Tibial artery (tissue), 4 donors: Measurements from ENCODE around the gene SLC25A24.

ENCODE experiments used
- DNase-seq, 2 donors: peaks; one replicate each; pipeline ENCODE4 v3.0.0-alpha.2; 2019
- H3K27ac ChIP-seq, 2 donors: fragments of 200-600 bp; sonication (generic) in 1 of 2; 1 replicate in 1 of 2; 2 replicates in 1 of 2; pipeline ENCODE4 v1.5.1; 2018 to 2019; ENCODE audit warnings: mild to moderate bottlenecking in 1 of 2
- H3K27me3 ChIP-seq, 2 donors: fragments of 200-600 bp; sonication (generic) in 1 of 2; one replicate each; pipeline versions ENCODE4 v1.5.1 to v1.6.0; 2016 to 2019
- H3K36me3 ChIP-seq, 3 donors: fragments of 200-600 bp; sonication (generic) in 2 of 3; one replicate each; pipeline ENCODE4 v1.5.1; 2016 to 2019; ENCODE audit warnings: mild to moderate bottlenecking in 2 of 3
- H3K4me1 ChIP-seq, 4 donors: fragments of 200-600 bp; sonication (generic) in 2 of 4; 1 replicate in 3 of 4; 2 replicates in 1 of 4; pipeline ENCODE4 v1.5.1; 2016 to 2019
- H3K4me3 ChIP-seq, 2 donors: fragments of 200-600 bp; sonication (generic) in 1 of 2; 1 replicate in 1 of 2; 2 replicates in 1 of 2; pipeline ENCODE4 v1.5.1; 2018 to 2019; ENCODE audit warnings: mild to moderate bottlenecking in 2 of 2
- H3K9me3 ChIP-seq, 3 donors: fragments of 200-600 bp; sonication (generic) in 1 of 3; one replicate each; pipeline ENCODE4 v1.5.1; 2016 to 2019
- CTCF ChIP-seq, 2 experiments: fragments of 200-600 bp in 1 of 2; fragments of 450-650 bp in 1 of 2; IDR thresholded peaks; one replicate each; pipeline ENCODE4 v1.5.1; 2017 to 2019; ENCODE audit warnings: antibody characterized with exemption in 2 of 2, mild to moderate bottlenecking in 1 of 2, moderate library complexity in 1 of 2
- intact Hi-C: fragments of 100-400 bp; cut with DNase I; formaldehyde crosslinking; loops from one replicate; pipeline ENCODE4 v1.15.0; 2023; ENCODE audit warnings: low total_unique reads

SLC25A24 gene

DNA sequence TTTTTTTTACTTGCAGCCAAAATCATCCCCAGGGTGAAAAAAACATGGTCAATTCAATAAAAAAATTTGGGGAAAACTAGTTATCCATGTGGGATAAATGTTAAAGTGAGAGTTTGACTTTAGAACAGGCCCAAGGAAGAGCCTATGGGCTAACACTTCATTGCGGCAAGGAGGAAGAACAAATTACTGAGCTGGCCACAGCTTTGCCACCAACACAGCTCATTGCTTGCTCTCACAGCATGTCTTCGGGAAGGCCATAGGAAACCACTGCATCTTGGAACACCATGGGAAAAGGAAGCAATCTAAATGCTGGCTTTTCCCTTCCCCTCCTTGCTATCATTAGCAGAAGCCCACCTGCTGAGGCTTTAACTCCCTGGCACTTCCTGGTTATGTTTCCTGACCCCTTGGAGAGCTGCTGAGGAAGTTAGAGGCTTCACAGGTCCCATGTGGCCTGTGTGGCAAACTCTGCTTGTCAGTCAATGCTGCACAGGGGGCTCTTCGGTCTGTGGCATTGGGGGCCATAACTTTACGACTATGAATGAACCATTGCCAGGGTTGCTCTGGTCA lies 86.0 kb downstream of the SLC25A24 start:
- no peak for DNase-seq
- Histone ChIP-seq H3K4me1 (peaks cover 0 to 10% (median 0%) of the 10 kb centered on the region in 4 donors), H3K27ac (no peak overlapping the region), H3K9me3 (no peaks in the 10 kb centered on the region), H3K36me3 (no peaks in the 10 kb centered on the region), H3K27me3 (no peaks in the 10 kb centered on the region), H3K4me3 (no peak overlapping the region)
- no peak for TF ChIP-seq CTCF (IDR thresholded peaks at IDR 0.05)
- intact Hi-C loops = no loop called here

- H3K9me3 ChIP-seq = no peaks in the 10 kb centered on the region
- H3K27me3 ChIP-seq = no peaks in the 10 kb centered on the region
- no peak for DNase-seq
- no peak overlapping the region for H3K27ac ChIP-seq
- peaks cover 0 to 4% (median 0%) of the 10 kb centered on the region in 4 donors for H3K4me1 ChIP-seq
- no peak for TF ChIP-seq CTCF (IDR thresholded peaks at IDR 0.05)
- no peak overlapping the region for H3K4me3 ChIP-seq
- no peaks in the 10 kb centered on the region for H3K36me3 ChIP-seq
- intact Hi-C loops = no loop called here
Measured at GRCh38 chr1:108113496-108113895, 86.6 kb downstream of the SLC25A24 start.

GRCh38 chr1:108109295-108109973 lies 90.7 kb downstream of the SLC25A24 start:
- intact Hi-C loops = no loop called here
- no peak for DNase-seq
- H3K9me3 ChIP-seq = peaks cover 0 to 11% (median 0%) of the 10 kb centered on the region in 3 donors
- no peaks in the 10 kb centered on the region for H3K36me3 ChIP-seq
- H3K4me1 ChIP-seq = no peaks in the 10 kb centered on the region
- no peak overlapping the region for H3K4me3 ChIP-seq
- no peaks in the 10 kb centered on the region for H3K27me3 ChIP-seq
- no peak for TF ChIP-seq CTCF (IDR thresholded peaks at IDR 0.05)
- H3K27ac ChIP-seq = no peak overlapping the region

DNA sequence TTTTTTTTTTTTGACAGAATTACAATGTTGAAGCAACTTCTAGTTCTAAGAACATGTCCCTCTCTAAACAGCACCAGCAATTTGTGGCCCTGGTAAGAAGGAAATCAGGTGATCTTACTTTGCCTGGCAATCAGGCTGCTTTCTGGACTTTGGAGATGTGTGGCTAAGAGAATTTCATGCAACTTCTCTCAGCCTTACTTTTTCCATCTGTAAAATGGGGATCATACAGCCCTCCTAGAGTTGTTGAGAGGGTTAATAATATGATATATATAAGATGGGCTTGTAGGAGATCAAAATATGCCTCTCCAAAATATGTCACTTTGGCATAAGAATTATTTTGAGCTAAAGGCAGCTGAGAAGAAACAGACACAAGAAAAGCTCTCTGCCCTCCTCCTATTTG lies 92.0 kb downstream of the SLC25A24 start:
- intact Hi-C loops = no loop called here
- Histone ChIP-seq H3K4me3 (no peak overlapping the region), H3K27me3 (no peaks in the 10 kb centered on the region), H3K4me1 (no peaks in the 10 kb centered on the region), H3K36me3 (no peaks in the 10 kb centered on the region), H3K27ac (no peak overlapping the region), H3K9me3 (peaks cover 0 to 11% (median 0%) of the 10 kb centered on the region in 3 donors)
- TF ChIP-seq CTCF (IDR thresholded peaks at IDR 0.05) = no peak
- no peak for DNase-seq

- no peak for TF ChIP-seq CTCF (IDR thresholded peaks at IDR 0.05)
Measured at GRCh38 chr1:108107658-108108057, 92.5 kb downstream of the SLC25A24 start.

More at GRCh38 chr1:108107658-108108057, 92.5 kb downstream of the SLC25A24 start:
- Histone ChIP-seq H3K9me3 (peaks cover 0 to 11% (median 0%) of the 10 kb centered on the region in 3 donors), H3K36me3 (no peaks in the 10 kb centered on the region), H3K4me1 (no peaks in the 10 kb centered on the region), H3K27me3 (no peaks in the 10 kb centered on the region), H3K4me3 (no peak overlapping the region), H3K27ac (no peak overlapping the region)
- no peak for DNase-seq
- intact Hi-C loops = no loop called here
